Mucosa of stomach (tissue), 1 donor: ENCODE data around the gene ACR.
"Not testable (repeated sequence)": the region's sequence is repeated elsewhere in the genome, so short reads cannot be mapped to it uniquely, and the experiment has no call there.

ENCODE experiments used
- H3K27me3 ChIP-seq: one replicate; pipeline ENCODE4 v1.7.0; 2013; ENCODE audit warnings: mild to moderate bottlenecking, low read length; ENCODE audit not compliant: control insufficient read depth, insufficient read depth
- H3K36me3 ChIP-seq: one replicate; pipeline ENCODE4 v1.7.0; 2013; ENCODE audit warnings: low read length; ENCODE audit not compliant: control insufficient read depth, insufficient read depth
- H3K4me1 ChIP-seq: one replicate; pipeline ENCODE4 v1.7.0; 2013; ENCODE audit warnings: mild to moderate bottlenecking, low read length; ENCODE audit not compliant: control insufficient read depth, insufficient read depth
- H3K4me3 ChIP-seq: one replicate; pipeline ENCODE4 v1.7.0; 2013; ENCODE audit warnings: low read length
- H3K9ac ChIP-seq: one replicate; pipeline ENCODE4 v1.7.0; 2013; ENCODE audit warnings: mild to moderate bottlenecking, low read length, moderate library complexity
- H3K9me3 ChIP-seq: one replicate; pipeline ENCODE4 v1.7.0; 2013; ENCODE audit warnings: mild to moderate bottlenecking, low read length, moderate library complexity; ENCODE audit not compliant: control insufficient read depth
- donor health status: Pancreatic carcinoma.

Gene ACR

GRCh38 chr22:50783880-50784276, 45.9 kb downstream of the ACR start:
- not testable (repeated sequence) for H3K4me1 ChIP-seq, H3K9me3 ChIP-seq, H3K36me3 ChIP-seq, H3K27me3 ChIP-seq, H3K4me3 ChIP-seq
- peak overlapping the region; percentile 41 for H3K9ac ChIP-seq

- H3K36me3 ChIP-seq, H3K4me1 ChIP-seq, H3K4me3 ChIP-seq, H3K27me3 ChIP-seq, H3K9me3 ChIP-seq, H3K9ac ChIP-seq: not testable (repeated sequence)
Measured at GRCh38 chr22:50785289-50785688, 47.3 kb downstream of the ACR start.

GRCh38 chr22:50786936-50787335, 48.9 kb downstream of the ACR start:
- H3K36me3 ChIP-seq, H3K9me3 ChIP-seq, H3K9ac ChIP-seq, H3K4me3 ChIP-seq, H3K27me3 ChIP-seq, H3K4me1 ChIP-seq: not testable (repeated sequence)
